Measurements from ENCODE around the gene CACNA1B. TPM values are rescaled to one million over a fixed set of nuclear protein-coding genes. Genes with fewer than 3 reads are reported as not detected.

CACNA1B gene
- total RNA-seq, 1 donor from 2014 or later = under 0.01 TPM

GRCh38 chr9:137892424-137893191 is 15.0 kb downstream of the CACNA1B start:
- no peak overlapping the region for H3K4me3 ChIP-seq (ENCODE audit: low read depth, low read length)
- TF ChIP-seq CTCF (conservative IDR thresholded peaks at IDR 0.05; ENCODE audit: low read depth, low read length) = no peak
- no peak for DNase-seq (ENCODE audit: low read depth)

DNA sequence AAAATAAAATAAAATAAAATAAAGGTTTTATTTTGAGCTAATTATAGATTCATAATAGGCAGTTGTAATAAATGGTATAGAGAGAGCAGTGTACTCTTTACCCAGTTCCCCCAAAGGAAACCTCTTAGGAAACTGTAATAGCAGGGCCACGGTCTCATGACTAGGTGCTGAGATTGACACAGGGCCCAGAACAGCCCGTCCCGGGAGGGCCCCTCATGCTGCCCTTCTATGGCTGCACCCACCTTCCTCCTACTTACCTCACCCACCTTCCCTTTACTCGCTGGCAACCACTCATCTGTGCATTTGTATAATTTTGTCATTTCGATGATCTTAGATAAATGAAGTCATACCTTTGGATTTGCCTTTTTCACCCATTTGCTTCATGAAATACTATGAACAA is 16.1 kb downstream of the CACNA1B start:
- no peak for DNase-seq (ENCODE audit: low read depth)
- no peak for TF ChIP-seq CTCF (conservative IDR thresholded peaks at IDR 0.05; ENCODE audit: low read depth, low read length)
- H3K4me3 ChIP-seq (ENCODE audit: low read depth, low read length) = no peak overlapping the region

GRCh38 chr9:137899551-137900360 is 22.2 kb downstream of the CACNA1B start:
- no peak for TF ChIP-seq CTCF (conservative IDR thresholded peaks at IDR 0.05; ENCODE audit: low read depth, low read length)
- H3K4me3 ChIP-seq (ENCODE audit: low read depth, low read length) = no peak overlapping the region

GRCh38 chr9:137900584-137901310 is 23.2 kb downstream of the CACNA1B start:
- DNase-seq (ENCODE audit: low read depth) = no peak
- no peak for TF ChIP-seq CTCF (conservative IDR thresholded peaks at IDR 0.05; ENCODE audit: low read depth, low read length)
- H3K4me3 ChIP-seq (ENCODE audit: low read depth, low read length) = no peak overlapping the region

More at GRCh38 chr9:137899551-137900360, 22.2 kb downstream of the CACNA1B start:
- no peak for DNase-seq (ENCODE audit: low read depth)

DNA sequence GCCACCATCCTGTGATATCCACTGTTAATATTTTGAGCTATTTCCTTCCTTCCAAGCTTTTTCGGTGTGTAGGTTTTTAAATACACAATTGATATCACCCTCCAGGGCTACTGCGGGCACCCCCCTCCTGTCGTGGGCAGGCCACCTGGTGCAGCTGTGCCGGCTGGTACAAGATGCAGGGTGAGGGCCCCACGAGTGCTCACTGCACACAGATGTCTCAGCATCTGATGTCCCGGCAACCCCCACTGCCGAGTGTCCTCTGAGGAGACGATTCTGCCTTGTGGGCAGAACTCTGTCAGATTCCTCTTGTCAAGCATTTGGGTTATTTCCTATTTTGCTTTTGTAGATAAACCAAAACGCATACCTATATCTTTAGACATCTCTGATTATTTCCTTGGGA is 25.1 kb downstream of the CACNA1B start:
- no peak for DNase-seq (ENCODE audit: low read depth)
- H3K4me3 ChIP-seq (ENCODE audit: low read depth, low read length) = no peak overlapping the region
- TF ChIP-seq CTCF (conservative IDR thresholded peaks at IDR 0.05; ENCODE audit: low read depth, low read length) = no peak

DNA sequence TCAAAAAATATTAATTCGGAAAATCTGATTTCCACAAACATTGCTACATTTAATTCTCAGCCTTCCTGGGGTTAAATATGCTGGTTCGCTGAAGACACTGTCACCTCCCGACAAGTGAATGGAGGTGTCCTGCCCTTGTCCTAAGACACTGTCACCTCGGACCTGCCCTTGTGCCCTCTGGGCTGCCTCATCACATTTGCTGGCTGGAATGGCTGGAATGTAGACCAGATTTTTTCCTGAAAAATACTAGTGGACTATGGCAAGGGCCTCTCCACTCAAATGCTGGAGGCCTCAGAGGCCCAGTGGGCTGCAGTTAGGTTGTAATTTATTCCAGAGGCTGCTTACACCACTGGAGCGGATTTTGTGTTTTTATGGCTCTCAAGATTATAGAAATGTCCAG is 28.2 kb downstream of the CACNA1B start:
- H3K4me3 ChIP-seq (ENCODE audit: low read depth, low read length) = no peak overlapping the region
- no peak for TF ChIP-seq CTCF (conservative IDR thresholded peaks at IDR 0.05; ENCODE audit: low read depth, low read length)
- DNase-seq (ENCODE audit: low read depth) = no peak
